C4-2B (cell line): ENCODE data around the gene LARGE1.

ENCODE experiments used
- ZFX ChIP-seq: fragments of 450-650 bp; IDR thresholded peaks from 2 replicates; pipeline ENCODE4 v1.6.1; 2017
- TF ChIP-seq, protein P1 (sequence below): fragments of 450-650 bp; conservative IDR thresholded peaks from 2 replicates; pipeline ENCODE4 v1.5.1; 2017; ENCODE audit warnings: mild to moderate bottlenecking

DNA sequence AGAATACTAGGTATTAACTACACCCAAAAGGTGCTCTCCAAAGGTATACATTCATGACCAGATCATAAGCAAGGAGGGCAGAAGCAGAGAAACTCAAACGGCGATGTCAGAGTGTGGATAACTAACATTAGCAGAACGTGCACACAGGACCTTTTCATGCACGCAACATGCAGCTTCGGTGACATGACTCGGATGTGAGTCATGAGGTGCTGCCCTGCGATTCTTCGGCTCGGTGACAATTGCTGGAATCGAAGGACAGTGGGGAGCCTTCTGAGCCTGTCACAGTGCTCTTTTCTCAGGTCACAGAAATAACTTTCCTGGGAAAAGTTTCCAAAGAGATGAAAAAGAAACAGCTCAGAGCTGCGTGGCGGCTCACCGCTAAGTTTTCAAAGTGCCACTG, 443.6 kb downstream of the LARGE1 start:
- TF ChIP-seq, protein P1, sequence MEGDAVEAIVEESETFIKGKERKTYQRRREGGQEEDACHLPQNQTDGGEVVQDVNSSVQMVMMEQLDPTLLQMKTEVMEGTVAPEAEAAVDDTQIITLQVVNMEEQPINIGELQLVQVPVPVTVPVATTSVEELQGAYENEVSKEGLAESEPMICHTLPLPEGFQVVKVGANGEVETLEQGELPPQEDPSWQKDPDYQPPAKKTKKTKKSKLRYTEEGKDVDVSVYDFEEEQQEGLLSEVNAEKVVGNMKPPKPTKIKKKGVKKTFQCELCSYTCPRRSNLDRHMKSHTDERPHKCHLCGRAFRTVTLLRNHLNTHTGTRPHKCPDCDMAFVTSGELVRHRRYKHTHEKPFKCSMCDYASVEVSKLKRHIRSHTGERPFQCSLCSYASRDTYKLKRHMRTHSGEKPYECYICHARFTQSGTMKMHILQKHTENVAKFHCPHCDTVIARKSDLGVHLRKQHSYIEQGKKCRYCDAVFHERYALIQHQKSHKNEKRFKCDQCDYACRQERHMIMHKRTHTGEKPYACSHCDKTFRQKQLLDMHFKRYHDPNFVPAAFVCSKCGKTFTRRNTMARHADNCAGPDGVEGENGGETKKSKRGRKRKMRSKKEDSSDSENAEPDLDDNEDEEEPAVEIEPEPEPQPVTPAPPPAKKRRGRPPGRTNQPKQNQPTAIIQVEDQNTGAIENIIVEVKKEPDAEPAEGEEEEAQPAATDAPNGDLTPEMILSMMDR: no peak
- TF ChIP-seq ZFX: no peak
